ENCODE measurements around the gene SUOX. TPM values are rescaled to one million over a fixed set of nuclear protein-coding genes. Genes with fewer than 3 reads are reported as not detected.

The SUOX gene
- total and polyA plus RNA-seq, 3 experiments from 2014 or later, result 0.90 to 2.5 (median 2.3) TPM

GRCh38 chr12:56011509-56012090, 14.5 kb downstream of the SUOX start:
- Mint-ChIP-seq H3K27ac (peak overlapping the region in 1 of 8 donors; percentile 39), H3K9me3 (no peaks in the 10 kb centered on the region), H3K4me1 (peaks cover 12 to 17% (median 16%) of the 10 kb centered on the region in 3 donors), H3K36me3 (peaks cover 2 to 5% (median 3%) of the 10 kb centered on the region in 3 donors), H3K4me3 (no peak overlapping the region), H3K27me3 (peaks cover 0 to 2% of the 10 kb centered on the region in 2 donors)
- Histone ChIP-seq H3K9me3 (ENCODE audit: low read length) (no peaks in the 10 kb centered on the region), H3K4me3 (ENCODE audit: low read length) (no peak overlapping the region), H3K4me1 (ENCODE audit: insufficient read depth, low read length) (peaks cover 11% of the 10 kb centered on the region), H3K27ac (ENCODE audit: low read depth, low read length) (no peak overlapping the region), H3K36me3 (ENCODE audit: insufficient read depth, low read length) (no peaks in the 10 kb centered on the region), H3K27me3 (ENCODE audit: insufficient read depth, low read length, poor library complexity, severe bottlenecking) (no peaks in the 10 kb centered on the region)
- DNase-seq, result no peak
- ChIA-PET CTCF (interaction anchor here (1.3 to 3.6 kb wide), 2 partner anchors 16 to 18 kb away, joined by 3 to 19 read pairs; partner anchors contain the start of gene SUOX), POLR2A (interaction anchor here (0.5 kb wide), 1 partner anchor 72 kb away, joined by 4 read pairs; no protein-coding TSS in a partner anchor)

- Histone ChIP-seq H3K27ac (ENCODE audit: low read depth, low read length) (no peak overlapping the region), H3K9me3 (ENCODE audit: low read length) (no peaks in the 10 kb centered on the region), H3K36me3 (ENCODE audit: insufficient read depth, low read length) (no peaks in the 10 kb centered on the region), H3K4me3 (ENCODE audit: low read length) (no peak overlapping the region), H3K27me3 (ENCODE audit: insufficient read depth, low read length, poor library complexity, severe bottlenecking) (no peaks in the 10 kb centered on the region), H3K4me1 (ENCODE audit: insufficient read depth, low read length) (no peaks in the 10 kb centered on the region)
- no peaks in the 10 kb centered on the region for H3K9me3 Mint-ChIP-seq
- no peak for DNase-seq
- no peak overlapping the region for H3K4me3 Mint-ChIP-seq
- CTCF ChIA-PET, result interaction anchor here (1.2 to 3.6 kb wide), 2 partner anchors 16 to 18 kb away, joined by 4 to 19 read pairs; partner anchors contain the start of gene SUOX
- peaks cover 3 to 6% (median 3%) of the 10 kb centered on the region in 3 donors for H3K4me1 Mint-ChIP-seq
- H3K27ac Mint-ChIP-seq, result no peak overlapping the region
- peaks cover 2 to 6% (median 5%) of the 10 kb centered on the region in 3 donors for H3K36me3 Mint-ChIP-seq
- H3K27me3 Mint-ChIP-seq, result peaks cover 0 to 2% of the 10 kb centered on the region in 2 donors
- POLR2A ChIA-PET, result no interaction called here
Observed at GRCh38 chr12:56013482-56013881, 16.4 kb downstream of the SUOX start.

GRCh38 chr12:56014205-56014604, 17.1 kb downstream of the SUOX start:
- H3K9me3 ChIP-seq (ENCODE audit: low read length), result no peaks in the 10 kb centered on the region
- H3K27ac ChIP-seq (ENCODE audit: low read depth, low read length), result no peak overlapping the region
- H3K4me1 ChIP-seq (ENCODE audit: insufficient read depth, low read length), result no peaks in the 10 kb centered on the region
- no peak overlapping the region for H3K4me3 Mint-ChIP-seq
- no peaks in the 10 kb centered on the region for H3K9me3 Mint-ChIP-seq
- no peaks in the 10 kb centered on the region for H3K27me3 ChIP-seq (ENCODE audit: insufficient read depth, low read length, poor library complexity, severe bottlenecking)
- H3K4me1 Mint-ChIP-seq, result peaks cover 0 to under 1% (median 0%) of the 10 kb centered on the region in 3 donors
- H3K4me3 ChIP-seq (ENCODE audit: low read length), result no peak overlapping the region
- DNase-seq, result no peak
- H3K27ac Mint-ChIP-seq, result no peak overlapping the region
- ChIA-PET CTCF (interaction anchor here (1.2 to 3.6 kb wide), 2 partner anchors 15 to 18 kb away, joined by 4 to 19 read pairs; partner anchors contain the start of gene SUOX), POLR2A (interaction anchor here (0.6 kb wide), 1 partner anchor 143 kb away, joined by 3 read pairs; no protein-coding TSS in a partner anchor)
- peaks cover 2 to 8% (median 5%) of the 10 kb centered on the region in 3 donors for H3K36me3 Mint-ChIP-seq
- peaks cover 0 to 2% of the 10 kb centered on the region in 2 donors for H3K27me3 Mint-ChIP-seq
- H3K36me3 ChIP-seq (ENCODE audit: insufficient read depth, low read length), result no peaks in the 10 kb centered on the region

GRCh38 chr12:56017181-56017580, 20.1 kb downstream of the SUOX start:
- peaks cover 16% of the 10 kb centered on the region for H3K4me1 ChIP-seq (ENCODE audit: insufficient read depth, low read length)
- peaks cover 11 to 15% (median 14%) of the 10 kb centered on the region in 3 donors for H3K4me1 Mint-ChIP-seq
- no peaks in the 10 kb centered on the region for H3K36me3 ChIP-seq (ENCODE audit: insufficient read depth, low read length)
- CTCF ChIA-PET, result no interaction called here
- H3K36me3 Mint-ChIP-seq, result peaks cover 0 to 8% (median 2%) of the 10 kb centered on the region in 3 donors
- no peak overlapping the region for H3K27ac ChIP-seq (ENCODE audit: low read depth, low read length)
- DNase-seq, result no peak
- H3K9me3 Mint-ChIP-seq, result no peaks in the 10 kb centered on the region
- no peak overlapping the region for H3K4me3 Mint-ChIP-seq
- H3K9me3 ChIP-seq (ENCODE audit: low read length), result no peaks in the 10 kb centered on the region
- H3K4me3 ChIP-seq (ENCODE audit: low read length), result no peak overlapping the region
- H3K27me3 Mint-ChIP-seq, result no peaks in the 10 kb centered on the region
- H3K27ac Mint-ChIP-seq, result no peak overlapping the region
- POLR2A ChIA-PET, result no interaction called here
- no peaks in the 10 kb centered on the region for H3K27me3 ChIP-seq (ENCODE audit: insufficient read depth, low read length, poor library complexity, severe bottlenecking)

- Histone ChIP-seq H3K36me3 (ENCODE audit: insufficient read depth, low read length) (no peaks in the 10 kb centered on the region), H3K4me3 (ENCODE audit: low read length) (no peak overlapping the region), H3K27me3 (ENCODE audit: insufficient read depth, low read length, poor library complexity, severe bottlenecking) (no peaks in the 10 kb centered on the region), H3K27ac (ENCODE audit: low read depth, low read length) (no peak overlapping the region), H3K9me3 (ENCODE audit: low read length) (no peaks in the 10 kb centered on the region), H3K4me1 (ENCODE audit: insufficient read depth, low read length) (peaks cover 18% of the 10 kb centered on the region)
- no peaks in the 10 kb centered on the region for H3K27me3 Mint-ChIP-seq
- H3K4me1 Mint-ChIP-seq, result peaks cover 11 to 18% (median 16%) of the 10 kb centered on the region in 3 donors
- no peaks in the 10 kb centered on the region for H3K9me3 Mint-ChIP-seq
- no peak overlapping the region for H3K4me3 Mint-ChIP-seq
- peak overlapping the region in 1 of 8 donors; percentile 29 for H3K27ac Mint-ChIP-seq
- ChIA-PET CTCF (no interaction called here), POLR2A (no interaction called here)
- no peak for DNase-seq
- peaks cover 0 to 8% (median 2%) of the 10 kb centered on the region in 3 donors for H3K36me3 Mint-ChIP-seq
Observed at GRCh38 chr12:56018356-56018755, 21.3 kb downstream of the SUOX start.

- POLR2A ChIA-PET, result no interaction called here
- Mint-ChIP-seq H3K27ac (peak within 1 kb of the TSS in 7 of 8 donors; percentile 34 to 86 (median 52)), H3K36me3 (peaks cover 0 to 8% (median 3%) of the 10 kb centered on the region in 3 donors), H3K27me3 (no peaks in the 10 kb centered on the region), H3K4me1 (peaks cover 11 to 23% (median 16%) of the 10 kb centered on the region in 3 donors), H3K9me3 (no peaks in the 10 kb centered on the region), H3K4me3 (peak within 1 kb of the TSS; percentile 44 to 89 (median 79))
- CTCF ChIA-PET, result no interaction called here
- Histone ChIP-seq H3K27ac (ENCODE audit: low read depth, low read length) (peak within 1 kb of the TSS; percentile 61), H3K4me1 (ENCODE audit: insufficient read depth, low read length) (peaks cover 18% of the 10 kb centered on the region), H3K4me3 (ENCODE audit: low read length) (peak within 1 kb of the TSS; percentile 62), H3K36me3 (ENCODE audit: insufficient read depth, low read length) (no peaks in the 10 kb centered on the region), H3K9me3 (ENCODE audit: low read length) (no peaks in the 10 kb centered on the region), H3K27me3 (ENCODE audit: insufficient read depth, low read length, poor library complexity, severe bottlenecking) (no peaks in the 10 kb centered on the region)
- no peak for DNase-seq
Observed at GRCh38 chr12:56020423-56021184, 23.5 kb downstream of the SUOX start, which contains the start of gene IKZF4. TSS of gene IKZF4 (plus strand) at chr12:56021043. CDS start at chr12:56021494, 451 bp downstream.

- DNase-seq, result no peak
- H3K36me3 Mint-ChIP-seq, result peaks cover 0 to 10% (median 3%) of the 10 kb centered on the region in 3 donors
- ChIA-PET CTCF (interaction anchor here (1.0 to 1.1 kb wide), 3 partner anchors 8 to 22 kb away, joined by 3 to 4 read pairs (median 4); no protein-coding TSS in a partner anchor), POLR2A (interaction anchor here (0.6 to 0.7 kb wide), 2 partner anchors 428 to 605 kb away, joined by 5 to 6 read pairs; no protein-coding TSS in a partner anchor)
- H3K4me1 ChIP-seq (ENCODE audit: insufficient read depth, low read length), result peaks cover 18% of the 10 kb centered on the region
- H3K4me3 ChIP-seq (ENCODE audit: low read length), result peak overlapping the region; percentile 62
- H3K27ac Mint-ChIP-seq, result peak overlapping the region in 5 of 8 donors; percentile 34 to 86 (median 52)
- no peaks in the 10 kb centered on the region for H3K27me3 ChIP-seq (ENCODE audit: insufficient read depth, low read length, poor library complexity, severe bottlenecking)
- no peaks in the 10 kb centered on the region for H3K9me3 ChIP-seq (ENCODE audit: low read length)
- peak overlapping the region; percentile 27 to 89 (median 65) for H3K4me3 Mint-ChIP-seq
- H3K27me3 Mint-ChIP-seq, result no peaks in the 10 kb centered on the region
- no peaks in the 10 kb centered on the region for H3K9me3 Mint-ChIP-seq
- peaks cover 11 to 23% (median 16%) of the 10 kb centered on the region in 3 donors for H3K4me1 Mint-ChIP-seq
- H3K27ac ChIP-seq (ENCODE audit: low read depth, low read length), result peak overlapping the region; percentile 61
- no peaks in the 10 kb centered on the region for H3K36me3 ChIP-seq (ENCODE audit: insufficient read depth, low read length)
Observed at GRCh38 chr12:56021889-56022497, 24.9 kb downstream of the SUOX start.
